ENCODE results near the gene SLC9B1. TPM values are rescaled to one million over a fixed set of nuclear protein-coding genes. Genes with fewer than 3 reads are reported as not detected.
"Not testable (repeated sequence)": the region's sequence is repeated elsewhere in the genome, so short reads cannot be mapped to it uniquely, and the experiment has no call there.

Gene SLC9B1
- total RNA-seq, 4 donors from 2014 or later, result 0.25 to 2.8 (median 0.94) TPM

GRCh38 chr4:102878901-102879300 is 140.6 kb downstream of the SLC9B1 start:
- H3K27ac ChIP-seq, result no peak overlapping the region
- no peak for ATAC-seq
- TF ChIP-seq POLR2A (IDR thresholded peaks at IDR 0.05), result no peak
- no peak for TF ChIP-seq POLR2AphosphoS5 (IDR thresholded peaks at IDR 0.05)
- TF ChIP-seq EP300 (IDR thresholded peaks at IDR 0.05), result no peak
- no peak for TF ChIP-seq CTCF (IDR thresholded peaks at IDR 0.05)

GRCh38 chr4:102878349-102878748 is 141.2 kb downstream of the SLC9B1 start:
- not testable (repeated sequence) for H3K27me3 ChIP-seq, H3K4me1 ChIP-seq, H3K9me3 ChIP-seq, H3K4me3 ChIP-seq, H3K27ac ChIP-seq
- ATAC-seq, result peak; percentile 74
- WGBS, 2 donors (ENCODE audit: low coverage in 1 of 2), result 65 to 73% methylated on average over 1 to 4 of the region's 4 CpGs
- H3K36me3 ChIP-seq, result peaks cover 0 to 20% of the 10 kb centered on the region in 2 donors

More at GRCh38 chr4:102878901-102879300, 140.6 kb downstream of the SLC9B1 start:
- Histone ChIP-seq H3K36me3 (peaks cover 0 to 20% of the 10 kb centered on the region in 2 donors), H3K9me3 (no peaks in the 10 kb centered on the region), H3K4me3 (no peak overlapping the region), H3K4me1 (no peaks in the 10 kb centered on the region), H3K27me3 (no peaks in the 10 kb centered on the region)
- 87 to 100% methylated on average over 3 of the region's 3 CpGs for WGBS, 2 donors (ENCODE audit: low coverage in 1 of 2)

GRCh38 chr4:102877477-102878106 is 141.9 kb downstream of the SLC9B1 start:
- H3K4me1 ChIP-seq, H3K9me3 ChIP-seq, H3K4me3 ChIP-seq, H3K27ac ChIP-seq, H3K27me3 ChIP-seq, ATAC-seq: not testable (repeated sequence)
- WGBS, 2 donors (ENCODE audit: low coverage in 1 of 2), result 100% methylated on average over 1 of the region's 3 CpGs; no CpG with 5 or more reads in 1 of the 2 donors
- H3K36me3 ChIP-seq, result peaks cover 0 to 20% of the 10 kb centered on the region in 2 donors

- no peaks in the 10 kb centered on the region for H3K27me3 ChIP-seq
- H3K36me3 ChIP-seq, result peaks cover 0 to 19% of the 10 kb centered on the region in 2 donors
- no peak for TF ChIP-seq POLR2AphosphoS5 (IDR thresholded peaks at IDR 0.05)
- no peak for TF ChIP-seq CTCF (IDR thresholded peaks at IDR 0.05)
- TF ChIP-seq EP300 (IDR thresholded peaks at IDR 0.05), result no peak
- no peak for TF ChIP-seq POLR2A (IDR thresholded peaks at IDR 0.05)
- WGBS, 2 donors (ENCODE audit: low coverage in 1 of 2), result 42 to 48% methylated on average over 1 to 2 of the region's 2 CpGs
- no peak for ATAC-seq
- H3K9me3 ChIP-seq, result no peaks in the 10 kb centered on the region
- H3K4me1 ChIP-seq, result peaks cover 0 to 30% (median 6%) of the 10 kb centered on the region in 3 donors
- no peak overlapping the region for H3K4me3 ChIP-seq
- H3K27ac ChIP-seq, result no peak overlapping the region
Observed at GRCh38 chr4:102871772-102872171, 147.7 kb downstream of the SLC9B1 start.

GRCh38 chr4:102869569-102870197 is 149.8 kb downstream of the SLC9B1 start:
- Histone ChIP-seq H3K27ac (peak overlapping the region; percentile 93 to 98 (median 95)), H3K27me3 (no peaks in the 10 kb centered on the region), H3K4me1 (peaks cover 0 to 31% (median 6%) of the 10 kb centered on the region in 3 donors), H3K4me3 (peak overlapping the region; percentile 77 to 84), H3K9me3 (no peaks in the 10 kb centered on the region), H3K36me3 (peaks cover 0 to 7% of the 10 kb centered on the region in 2 donors)
- ATAC-seq, result no peak
- 6 to 7% methylated on average over 18 of the region's 19 CpGs for whole genome bisulfite sequencing, 2 donors (ENCODE audit: low coverage in 1 of 2)
- no peak for TF ChIP-seq POLR2AphosphoS5 (IDR thresholded peaks at IDR 0.05)
- TF ChIP-seq POLR2A (IDR thresholded peaks at IDR 0.05), result no peak
- TF ChIP-seq CTCF (IDR thresholded peaks at IDR 0.05), result no peak
- no peak for TF ChIP-seq EP300 (IDR thresholded peaks at IDR 0.05)
